Body of pancreas (tissue), 4 donors: Measurements from ENCODE around the gene TCF12. TPM values are rescaled to one million over a fixed set of nuclear protein-coding genes. Genes with fewer than 3 reads are reported as not detected.

ENCODE experiments used
- ATAC-seq: fragments of 150-250 bp; one replicate; pipeline ENCODE4 v1.9.1; 2016
- DNase-seq, 4 donors: peaks; one replicate each; pipeline ENCODE4 v3.0.0-alpha.2; 2019
- H3K27ac ChIP-seq, 4 donors: fragments of 200-600 bp; sonication (generic); 1 replicate in 3 of 4; 2 replicates in 1 of 4; pipeline versions ENCODE4 v1.5.1 to v1.6.1; 2016 to 2019; ENCODE audit warnings: mild to moderate bottlenecking in 1 of 4, mixed read lengths in 1 of 4, moderate library complexity in 1 of 4
- H3K27me3 ChIP-seq, 2 donors: fragments of 200-600 bp; sonication (generic); one replicate each; pipeline ENCODE4 v1.6.0; 2016; ENCODE audit warnings: mild to moderate bottlenecking in 1 of 2
- H3K36me3 ChIP-seq, 2 donors: fragments of 200-600 bp; sonication (generic); replicated peaks in 1 of 2; 2 replicates each; pipeline ENCODE4 v1.5.1; 2016; ENCODE audit warnings: low read depth in 2 of 2; ENCODE audit not compliant: insufficient read depth in 1 of 2
- H3K4me1 ChIP-seq: fragments of 200-600 bp; sonication (generic); one replicate; pipeline ENCODE4 v1.6.0; 2016
- H3K4me3 ChIP-seq, 2 donors: fragments of 200-600 bp; sonication (generic); 1 replicate in 1 of 2; 2 replicates in 1 of 2; pipeline ENCODE4 v1.5.1; 2016 to 2019
- H3K9me3 ChIP-seq, 3 donors: fragments of 200-600 bp; sonication (generic); 1 replicate in 2 of 3; 2 replicates in 1 of 3; pipeline ENCODE4 v1.5.1; 2016
- POLR2A ChIP-seq, 3 donors: fragments of 450-650 bp; IDR thresholded peaks; one replicate each; pipeline ENCODE4 v1.6.1; 2016; ENCODE audit warnings: antibody characterized with exemption in 3 of 3, mild to moderate bottlenecking in 2 of 3
- WGBS, 2 donors: methylation state at CpG; one replicate each; pipeline ENCODE4 v1.1.5; 2017; 5-methylcytosine and 5-hydroxymethylcytosine counted together
- intact Hi-C: fragments of 100-400 bp; cut with DNase I; formaldehyde crosslinking; loops from one replicate; pipeline ENCODE4 v1.15.1; 2023
- total RNA-seq, 2 donors: library from RNA; depleted of rRNA; stranded (reverse); fragments of >200 nt; gene quantifications; one replicate each; pipeline ENCODE4 v1.1.0, GENCODE V29; 2016
- TF ChIP-seq, protein P1 (sequence below), 7 experiments: fragments of 450-650 bp in 4 of 7; fragments of 200-600 bp in 3 of 7; sonication (generic) in 3 of 7; IDR thresholded peaks; one replicate each; pipeline ENCODE4 v1.5.1; 2016 to 2019; ENCODE audit warnings: antibody characterized with exemption in 7 of 7

TCF12 gene
- total RNA-seq, 2 donors from 2014 or later: 27.2 to 49.4 TPM

DNA sequence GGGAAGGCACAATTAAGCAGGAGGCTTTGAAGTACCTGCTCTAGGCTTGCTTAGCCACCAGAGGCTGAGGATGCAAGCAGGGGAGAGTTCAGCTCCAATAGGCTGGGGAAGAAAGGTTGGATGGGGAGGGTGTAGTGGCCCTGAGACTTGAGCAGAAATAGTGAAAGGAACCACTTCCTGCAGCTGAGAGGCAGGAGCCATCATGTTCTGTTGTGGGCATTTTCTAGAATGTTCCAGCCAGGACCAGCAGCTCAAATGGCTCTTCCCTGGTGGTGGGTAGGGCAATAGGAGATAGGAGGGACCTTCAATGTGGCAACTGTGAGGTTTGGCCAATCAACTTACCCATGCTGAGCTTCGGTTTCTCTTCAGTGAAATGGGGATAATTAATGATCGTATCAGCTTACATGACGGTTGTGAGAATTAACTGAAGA lies 378.7 kb downstream of the TCF12 start:
- DNase-seq (no peak), ATAC-seq (peak; percentile 43)
- intact Hi-C loops: no loop called here
- H3K27me3 ChIP-seq: no peaks in the 10 kb centered on the region
- H3K9me3 ChIP-seq: no peaks in the 10 kb centered on the region
- H3K4me3 ChIP-seq: no peak overlapping the region
- H3K27ac ChIP-seq: peak overlapping the region in 3 of 4 donors; percentile 11 to 52 (median 25)
- TF ChIP-seq, protein P1, sequence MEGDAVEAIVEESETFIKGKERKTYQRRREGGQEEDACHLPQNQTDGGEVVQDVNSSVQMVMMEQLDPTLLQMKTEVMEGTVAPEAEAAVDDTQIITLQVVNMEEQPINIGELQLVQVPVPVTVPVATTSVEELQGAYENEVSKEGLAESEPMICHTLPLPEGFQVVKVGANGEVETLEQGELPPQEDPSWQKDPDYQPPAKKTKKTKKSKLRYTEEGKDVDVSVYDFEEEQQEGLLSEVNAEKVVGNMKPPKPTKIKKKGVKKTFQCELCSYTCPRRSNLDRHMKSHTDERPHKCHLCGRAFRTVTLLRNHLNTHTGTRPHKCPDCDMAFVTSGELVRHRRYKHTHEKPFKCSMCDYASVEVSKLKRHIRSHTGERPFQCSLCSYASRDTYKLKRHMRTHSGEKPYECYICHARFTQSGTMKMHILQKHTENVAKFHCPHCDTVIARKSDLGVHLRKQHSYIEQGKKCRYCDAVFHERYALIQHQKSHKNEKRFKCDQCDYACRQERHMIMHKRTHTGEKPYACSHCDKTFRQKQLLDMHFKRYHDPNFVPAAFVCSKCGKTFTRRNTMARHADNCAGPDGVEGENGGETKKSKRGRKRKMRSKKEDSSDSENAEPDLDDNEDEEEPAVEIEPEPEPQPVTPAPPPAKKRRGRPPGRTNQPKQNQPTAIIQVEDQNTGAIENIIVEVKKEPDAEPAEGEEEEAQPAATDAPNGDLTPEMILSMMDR (IDR thresholded peaks at IDR 0.05): no peak
- TF ChIP-seq POLR2A (IDR thresholded peaks at IDR 0.05): no peak
- no peaks in the 10 kb centered on the region for H3K4me1 ChIP-seq
- no peaks in the 10 kb centered on the region for H3K36me3 ChIP-seq
- 52 to 61% methylated on average over 3 of the region's 3 CpGs for WGBS, 2 donors

DNA sequence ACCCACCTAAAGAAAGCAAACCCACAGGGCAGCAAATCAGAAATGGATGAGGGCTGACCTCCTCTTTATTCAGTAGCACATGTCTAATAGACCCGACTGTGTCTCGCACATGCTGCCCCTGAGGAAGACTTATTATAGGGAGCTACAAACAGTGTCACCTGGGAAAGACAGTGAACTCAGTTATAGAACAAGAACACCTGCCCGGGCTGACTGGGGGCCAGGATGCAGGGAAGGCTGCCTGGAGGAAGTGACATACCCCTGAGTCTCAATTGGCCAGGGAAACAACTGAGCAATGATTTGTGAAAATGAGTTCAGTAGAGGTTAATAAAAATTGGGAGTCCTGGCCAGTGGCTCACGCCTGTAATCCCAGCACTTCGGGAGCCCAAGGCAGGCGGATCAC lies 379.2 kb downstream of the TCF12 start:
- TF ChIP-seq, protein P1 (IDR thresholded peaks at IDR 0.05): no peak
- TF ChIP-seq POLR2A (IDR thresholded peaks at IDR 0.05): no peak
- ATAC-seq: no peak
- H3K4me3 ChIP-seq: no peak overlapping the region
- no peaks in the 10 kb centered on the region for H3K9me3 ChIP-seq
- H3K36me3 ChIP-seq: no peaks in the 10 kb centered on the region
- 75 to 91% methylated on average over 6 of the region's 6 CpGs for WGBS, 2 donors
- no peaks in the 10 kb centered on the region for H3K27me3 ChIP-seq
- DNase-seq: no peak
- no peaks in the 10 kb centered on the region for H3K4me1 ChIP-seq
- H3K27ac ChIP-seq: peak overlapping the region in 2 of 4 donors; percentile 11 to 52
- intact Hi-C loops: no loop called here

DNA sequence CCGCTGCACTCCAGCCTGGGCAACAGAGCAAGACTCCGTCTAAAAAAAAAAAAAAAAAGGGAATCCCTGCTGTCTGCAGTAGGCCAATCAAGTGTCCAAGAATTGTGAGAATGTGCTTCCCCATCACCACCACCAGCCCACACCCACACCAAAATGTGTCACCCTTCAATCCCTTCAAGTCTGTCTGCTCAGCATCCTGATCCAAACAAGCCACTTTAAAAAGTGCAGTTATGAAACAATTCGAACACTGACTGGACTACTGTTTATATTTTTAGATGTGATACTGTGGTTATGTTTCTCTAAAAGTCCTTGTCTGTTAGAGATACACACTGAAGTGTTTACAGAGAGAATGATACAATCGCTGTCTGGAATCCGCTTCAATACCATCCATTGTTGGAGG lies 379.8 kb downstream of the TCF12 start:
- ATAC-seq: no peak
- no peak overlapping the region for H3K27ac ChIP-seq
- no peaks in the 10 kb centered on the region for H3K36me3 ChIP-seq
- intact Hi-C loops: no loop called here
- H3K4me1 ChIP-seq: no peaks in the 10 kb centered on the region
- H3K27me3 ChIP-seq: no peaks in the 10 kb centered on the region
- DNase-seq: no peak
- no peak for TF ChIP-seq POLR2A (IDR thresholded peaks at IDR 0.05)
- TF ChIP-seq, protein P1 (IDR thresholded peaks at IDR 0.05): no peak
- WGBS, 2 donors: 71 to 73% methylated on average over 5 of the region's 5 CpGs
- H3K4me3 ChIP-seq: no peak overlapping the region
- H3K9me3 ChIP-seq: no peaks in the 10 kb centered on the region

DNA sequence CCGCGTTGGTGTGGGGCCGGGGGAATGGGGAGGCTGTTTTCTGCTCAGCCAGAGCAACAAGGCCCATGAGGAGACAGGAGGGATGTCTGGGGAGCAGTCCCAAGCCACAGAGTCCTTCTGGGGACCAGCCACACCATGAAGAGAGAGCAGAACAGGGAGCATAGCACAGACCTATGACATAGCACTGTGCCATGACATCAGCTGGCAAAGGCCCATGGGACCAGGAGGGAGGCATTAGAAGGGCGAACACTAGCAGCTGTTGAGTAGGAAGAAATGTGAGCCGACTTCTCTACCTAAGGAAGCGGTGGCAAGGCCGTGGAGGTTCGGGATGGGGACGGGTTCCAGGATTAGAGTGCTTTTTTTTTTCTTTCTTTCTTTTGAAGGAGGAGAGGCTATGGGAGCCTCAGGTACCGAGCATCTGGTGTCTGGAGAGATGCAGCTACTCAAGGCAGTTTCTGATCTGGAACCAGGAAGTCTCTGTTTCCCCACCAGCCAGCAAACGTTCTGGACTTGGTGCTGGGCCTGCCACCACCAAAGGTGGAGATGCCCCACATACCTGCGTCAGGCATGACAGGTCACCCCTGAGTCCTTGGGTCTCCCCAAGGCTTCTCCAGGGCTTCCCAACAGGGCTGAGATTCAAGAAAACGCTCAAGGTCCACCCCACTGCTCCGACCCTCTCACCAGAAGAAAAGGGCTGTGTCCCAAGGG lies 380.6 kb downstream of the TCF12 start:
- intact Hi-C loops: no loop called here
- H3K9me3 ChIP-seq: no peaks in the 10 kb centered on the region
- H3K36me3 ChIP-seq: no peaks in the 10 kb centered on the region
- H3K4me3 ChIP-seq: no peak overlapping the region
- no peaks in the 10 kb centered on the region for H3K27me3 ChIP-seq
- WGBS, 2 donors: 80 to 82% methylated on average over 13 to 14 of the region's 14 CpGs
- no peaks in the 10 kb centered on the region for H3K4me1 ChIP-seq
- TF ChIP-seq POLR2A (IDR thresholded peaks at IDR 0.05): no peak
- TF ChIP-seq, protein P1 (IDR thresholded peaks at IDR 0.05): no peak
- DNase-seq: no peak
- H3K27ac ChIP-seq: no peak overlapping the region
- ATAC-seq: no peak

DNA sequence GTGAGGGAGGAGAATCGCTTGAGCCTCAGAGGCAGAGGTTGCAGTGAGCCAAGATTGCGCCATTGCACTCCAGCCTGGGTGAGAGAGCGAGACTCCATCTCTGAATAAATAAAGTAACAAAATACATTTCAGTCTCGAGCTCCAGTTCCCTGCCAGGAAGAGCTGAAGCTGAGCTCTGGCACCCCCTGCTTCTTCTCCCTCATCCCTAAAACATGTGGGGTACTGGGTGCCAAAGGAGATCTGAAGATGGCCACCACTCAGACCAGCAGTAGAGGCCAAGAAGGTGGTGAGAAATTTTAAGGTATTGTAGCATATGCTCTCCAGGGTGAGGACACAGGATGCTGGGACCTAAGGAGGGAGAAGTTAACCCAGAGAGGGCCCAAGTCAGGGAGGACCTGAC lies 382.9 kb downstream of the TCF12 start:
- Histone ChIP-seq H3K36me3 (no peaks in the 10 kb centered on the region), H3K27ac (no peak overlapping the region), H3K4me3 (no peak overlapping the region), H3K9me3 (no peaks in the 10 kb centered on the region), H3K27me3 (no peaks in the 10 kb centered on the region), H3K4me1 (peaks cover 7% of the 10 kb centered on the region)
- DNase-seq (no peak), ATAC-seq (no peak)
- no peak for TF ChIP-seq POLR2A (IDR thresholded peaks at IDR 0.05)
- TF ChIP-seq, protein P1 (IDR thresholded peaks at IDR 0.05): no peak
- intact Hi-C loops: loop anchor here (10.0 kb wide), 1 partner anchor 477 kb away; no protein-coding TSS in a partner anchor
- 88 to 98% methylated on average over 4 of the region's 4 CpGs for WGBS, 2 donors
